GOT3 (cell line): Measurements from ENCODE around the gene PLEKHH3.
A peak's percentile ranks its signal among the peaks of the same experiment; 100 is the strongest.

Experiments
- DNase-seq: peaks from one replicate; lab custom pipeline; 2025; ENCODE audit warnings: mixed read lengths; lab: John Stamatoyannopoulos, UW

Gene PLEKHH3

GRCh38 chr17:42686520-42687128, 9.8 kb upstream of the PLEKHH3 start:
- DNase-seq = no peak

DNA sequence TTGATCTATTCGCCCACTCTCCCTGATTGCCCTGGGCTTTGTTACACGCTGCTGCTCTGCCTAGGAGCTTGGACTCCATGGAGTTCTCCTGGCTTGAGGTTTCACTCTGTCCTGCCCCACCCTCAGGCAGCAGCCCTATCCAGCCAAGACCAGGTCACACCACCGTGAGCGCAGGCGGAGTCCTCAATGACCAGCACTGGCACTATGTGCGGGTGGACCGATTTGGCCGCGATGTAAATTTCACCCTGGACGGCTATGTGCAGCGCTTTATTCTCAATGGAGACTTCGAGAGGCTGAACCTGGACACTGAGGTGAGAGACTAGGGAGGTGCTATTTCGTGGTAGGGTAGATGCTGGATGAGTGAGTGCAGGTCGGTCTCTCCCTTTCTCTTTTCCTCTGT, 9.0 kb upstream of the PLEKHH3 start:
- DNase-seq = no peak

DNA sequence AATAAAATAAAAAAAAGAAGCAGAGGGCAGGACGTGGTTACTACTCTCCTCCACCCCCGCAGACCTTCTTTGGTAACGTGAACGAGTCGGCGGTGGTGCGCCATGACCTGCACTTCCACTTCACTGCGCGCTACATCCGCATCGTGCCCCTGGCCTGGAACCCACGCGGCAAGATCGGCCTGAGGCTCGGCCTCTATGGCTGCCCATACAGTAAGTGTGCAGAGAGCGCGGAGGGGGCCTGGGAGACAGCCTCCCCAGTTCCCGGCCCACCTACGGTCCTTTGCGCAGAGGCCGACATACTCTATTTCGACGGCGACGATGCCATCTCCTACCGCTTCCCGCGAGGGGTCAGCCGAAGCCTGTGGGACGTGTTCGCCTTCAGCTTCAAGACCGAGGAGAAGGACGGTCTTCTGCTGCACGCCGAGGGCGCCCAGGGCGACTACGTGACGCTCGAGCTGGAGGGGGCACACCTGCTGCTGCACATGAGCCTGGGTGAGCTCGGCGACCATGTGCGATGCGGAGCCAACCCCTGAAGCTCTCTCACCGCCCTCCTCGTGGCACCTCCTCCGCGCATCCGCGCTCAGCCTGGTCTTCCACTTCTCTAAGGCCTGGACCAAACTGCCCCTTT, 8.2 kb upstream of the PLEKHH3 start:
- no peak for DNase-seq

GRCh38 chr17:42683407-42684034, 6.7 kb upstream of the PLEKHH3 start:
- no peak for DNase-seq

GRCh38 chr17:42682722-42683403, 6.1 kb upstream of the PLEKHH3 start:
- no peak for DNase-seq

GRCh38 chr17:42681976-42682721, 5.4 kb upstream of the PLEKHH3 start, which contains the start of gene CNTNAP1:
CNTNAP1 (plus strand) TSS chr17:42682531; CDS start chr17:42682830, 299 bp downstream.
- DNase-seq = no peak

- DNase-seq = no peak
These were observed 3.6 kb upstream of the PLEKHH3 start for GRCh38 chr17:42680331-42680808.

DNA sequence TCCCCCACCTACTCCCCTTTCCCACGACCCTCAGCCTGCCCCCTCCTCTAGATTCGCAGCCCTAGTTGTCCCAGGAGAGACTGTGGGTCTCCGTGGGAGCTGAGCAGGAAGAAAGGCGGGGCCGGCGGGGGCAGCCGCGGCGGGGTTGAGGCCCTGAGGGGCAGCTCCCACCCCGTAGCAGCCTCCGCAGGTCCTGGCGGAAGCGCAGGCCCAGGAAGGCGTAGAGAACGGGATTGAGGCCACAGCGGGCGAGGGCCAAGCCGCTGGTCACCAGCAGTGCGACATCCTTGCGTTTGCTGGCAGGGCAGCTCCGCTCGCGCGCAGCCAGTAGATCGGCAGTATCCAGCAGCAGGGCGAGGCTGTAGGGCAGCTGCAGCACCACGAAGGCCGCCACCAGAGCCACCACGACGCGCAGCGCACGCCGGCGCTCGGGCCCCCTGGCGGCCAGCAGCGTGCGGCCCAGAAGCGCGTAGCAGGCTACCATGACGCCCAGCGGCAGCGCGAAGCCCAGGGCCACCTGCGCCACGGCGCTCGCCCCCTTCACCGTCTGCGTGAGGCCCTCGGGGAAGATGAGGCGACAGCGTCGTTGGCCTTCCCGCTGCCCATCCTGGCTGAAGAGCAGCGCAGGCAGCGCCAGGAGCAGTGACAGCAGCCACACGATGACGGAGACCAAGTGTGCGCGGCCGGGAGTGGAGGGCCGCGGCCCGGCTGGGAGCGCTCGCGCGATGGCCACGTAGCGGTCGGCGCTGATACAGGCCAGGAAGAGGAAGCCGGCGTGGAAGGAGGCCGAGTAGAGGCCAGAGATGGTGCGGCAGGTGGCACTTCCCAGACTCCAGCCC, 2.9 kb upstream of the PLEKHH3 start:
- no peak for DNase-seq

GRCh38 chr17:42678951-42679491, 2.2 kb upstream of the PLEKHH3 start:
- no peak for DNase-seq

DNA sequence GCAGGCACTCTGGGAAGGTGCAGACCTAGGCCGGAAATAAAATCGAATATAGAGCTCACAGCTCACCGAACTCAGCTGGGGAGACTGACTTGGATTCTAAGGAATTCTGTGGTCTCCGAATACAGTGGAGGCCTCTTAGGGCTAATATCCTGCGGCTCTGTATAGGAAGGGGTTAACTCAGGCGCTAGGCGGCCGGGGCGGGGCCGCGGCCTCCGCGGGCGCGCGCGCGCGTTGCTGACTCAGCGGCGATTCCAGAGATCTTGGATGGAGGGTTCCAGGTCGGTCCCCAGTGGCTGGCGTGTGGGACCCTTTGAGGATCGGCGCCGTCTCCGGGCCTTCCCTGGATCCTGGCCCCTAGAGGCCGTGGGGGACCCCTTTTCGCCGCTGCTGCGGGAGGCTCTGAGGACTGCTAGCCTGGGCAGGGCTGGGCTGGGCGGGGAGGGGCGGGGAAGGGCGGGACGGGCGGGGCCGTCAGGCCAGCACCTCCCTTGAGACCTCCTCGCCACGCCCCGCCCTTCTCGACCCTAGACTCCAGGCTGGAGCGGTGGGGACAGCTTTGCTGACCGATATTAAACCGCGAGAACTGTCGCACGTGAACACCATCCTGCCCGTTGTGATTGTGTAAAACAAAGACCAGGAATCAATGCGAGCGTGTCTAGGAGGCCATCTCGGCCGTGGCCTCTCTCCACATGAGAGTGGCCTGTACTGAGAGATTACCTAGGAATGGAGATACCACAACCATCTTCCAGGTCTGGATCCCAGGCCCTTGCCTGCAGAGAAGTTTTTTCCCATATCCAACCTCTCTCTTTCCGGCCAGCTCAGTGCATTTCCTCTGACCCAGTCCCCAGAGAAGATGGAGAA, 1.4 kb upstream of the PLEKHH3 start:
- peak; percentile 90 for DNase-seq

DNA sequence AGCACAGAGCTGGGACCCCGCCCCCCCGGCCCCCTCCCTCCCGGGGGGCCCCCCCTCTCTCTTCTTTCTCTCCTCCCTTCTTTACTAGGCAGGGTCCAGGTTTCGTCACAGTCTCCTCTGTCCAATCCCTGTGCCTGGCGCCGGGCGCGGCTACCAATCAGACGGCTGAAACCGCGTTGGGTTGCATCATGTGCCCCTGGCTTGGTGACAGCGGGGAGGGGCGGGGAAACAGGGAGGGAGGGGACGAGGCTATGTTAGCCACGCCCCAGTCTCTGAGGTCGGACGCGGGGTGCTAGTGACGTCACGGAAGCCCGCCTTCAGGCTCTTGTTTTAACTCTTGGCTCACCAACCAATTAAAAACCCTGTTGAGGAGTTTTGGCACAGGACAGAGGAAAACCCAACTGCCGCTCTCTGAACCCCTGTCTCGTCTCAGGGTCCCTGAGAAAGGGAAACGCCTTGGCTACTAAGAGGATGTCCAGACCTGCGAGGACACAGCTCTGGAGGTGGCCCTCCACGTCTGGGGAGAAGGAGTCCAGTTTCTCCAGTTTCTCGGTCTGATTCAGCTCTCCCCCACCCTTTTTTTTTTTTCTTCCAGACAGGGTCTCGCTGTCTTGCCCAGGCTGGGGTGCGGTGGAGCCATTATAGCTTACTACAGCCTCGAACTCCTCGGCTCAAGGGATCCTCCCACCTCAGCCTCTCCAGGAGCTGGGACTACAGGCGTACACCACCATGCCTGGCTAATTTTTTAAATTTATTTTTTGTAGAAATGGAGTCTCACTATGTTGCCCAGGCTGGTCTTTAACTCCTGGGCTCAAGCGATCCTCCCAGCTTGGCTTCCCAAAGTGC, 441 bp upstream of the PLEKHH3 start:
- DNase-seq = peak; percentile 95

DNA sequence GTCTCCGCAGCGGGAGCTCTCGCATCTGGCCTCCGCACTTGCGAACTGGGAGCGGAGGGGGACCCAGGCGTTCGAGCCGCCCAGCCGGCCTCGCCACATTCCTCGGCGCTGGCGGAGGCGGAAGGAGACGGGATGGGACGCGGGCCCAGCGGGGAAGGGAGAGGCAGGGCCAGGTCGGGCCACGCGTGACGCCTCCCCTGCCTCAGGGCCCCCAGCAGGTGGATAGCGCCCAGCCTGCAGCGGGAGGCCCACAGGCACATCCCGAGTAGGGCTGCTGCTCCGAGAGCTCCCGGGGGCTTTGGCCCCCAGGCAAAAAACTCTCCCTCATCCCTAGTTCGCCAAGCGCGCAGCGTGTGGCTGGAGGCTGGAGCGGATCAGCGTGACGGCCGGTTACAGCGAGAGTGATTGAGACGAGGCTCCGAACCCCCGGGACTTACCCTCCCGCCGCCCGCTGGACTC, 800 bp downstream of the PLEKHH3 start:
- DNase-seq = no peak

DNA sequence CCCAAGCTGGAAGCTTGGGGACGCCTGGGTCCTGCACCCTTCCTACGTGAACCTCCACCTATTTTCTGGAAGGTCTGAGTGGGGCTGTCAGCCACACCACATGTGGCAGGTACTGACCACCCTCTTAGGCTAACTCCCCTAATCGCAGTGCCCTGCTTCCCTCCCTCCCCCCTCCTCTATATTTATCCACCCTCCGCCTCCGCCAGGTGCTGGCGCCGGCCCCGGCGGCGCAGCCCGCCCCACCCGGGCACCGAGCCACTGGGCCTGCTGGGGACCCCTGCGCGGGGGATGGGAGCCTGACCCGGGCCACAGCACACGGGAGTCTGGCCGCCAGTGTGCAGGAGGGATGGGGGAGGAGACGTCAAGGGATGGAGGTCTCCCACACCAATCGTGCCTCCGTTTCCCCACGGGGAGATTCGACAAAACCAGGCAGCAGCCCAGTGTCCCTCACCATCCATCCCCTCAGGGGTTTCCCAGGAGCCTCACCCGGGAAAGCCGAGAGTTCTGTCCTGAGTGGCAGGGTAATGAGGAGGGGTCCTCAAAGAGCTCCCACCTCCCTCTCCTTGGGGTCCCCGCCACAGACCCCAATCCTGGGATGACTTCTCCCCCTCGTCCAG, 1.3 kb downstream of the PLEKHH3 start:
- DNase-seq = no peak

GRCh38 chr17:42674755-42675347, 1.9 kb downstream of the PLEKHH3 start:
- no peak for DNase-seq

GRCh38 chr17:42673885-42674754, 2.7 kb downstream of the PLEKHH3 start:
- no peak for DNase-seq

DNA sequence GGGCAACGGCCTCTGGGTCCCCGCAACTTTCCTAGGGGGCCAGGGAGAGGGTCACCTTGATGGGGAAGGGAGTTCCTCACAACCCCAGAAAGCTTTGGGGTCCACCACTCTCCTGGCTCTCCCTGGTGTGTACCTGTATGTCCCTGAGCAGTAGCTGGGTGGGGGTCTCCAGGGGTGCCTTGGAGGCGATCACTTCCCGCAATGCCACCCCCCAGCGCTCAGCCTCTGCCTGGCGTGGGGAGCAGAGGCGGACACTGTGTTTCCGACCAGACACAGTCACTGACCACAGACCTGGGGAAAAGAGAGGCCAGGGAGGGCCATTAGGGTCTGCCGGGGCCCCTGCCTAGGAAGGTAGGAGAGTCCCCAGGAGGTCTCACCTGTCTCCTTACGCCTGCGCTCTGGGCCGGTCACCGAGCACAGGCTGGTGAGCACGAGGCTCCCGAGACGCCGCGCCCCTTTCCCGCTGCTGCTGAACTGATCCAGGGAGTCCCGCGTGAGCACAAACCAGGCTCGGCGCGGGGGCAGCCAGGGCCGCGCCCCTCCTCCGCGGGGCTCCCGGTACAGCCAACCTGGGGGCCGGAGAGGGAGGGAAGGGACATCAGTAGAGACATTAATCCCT, 3.4 kb downstream of the PLEKHH3 start:
- DNase-seq = no peak
